ENCODE results near the gene HTRA3.

Gene HTRA3

DNA sequence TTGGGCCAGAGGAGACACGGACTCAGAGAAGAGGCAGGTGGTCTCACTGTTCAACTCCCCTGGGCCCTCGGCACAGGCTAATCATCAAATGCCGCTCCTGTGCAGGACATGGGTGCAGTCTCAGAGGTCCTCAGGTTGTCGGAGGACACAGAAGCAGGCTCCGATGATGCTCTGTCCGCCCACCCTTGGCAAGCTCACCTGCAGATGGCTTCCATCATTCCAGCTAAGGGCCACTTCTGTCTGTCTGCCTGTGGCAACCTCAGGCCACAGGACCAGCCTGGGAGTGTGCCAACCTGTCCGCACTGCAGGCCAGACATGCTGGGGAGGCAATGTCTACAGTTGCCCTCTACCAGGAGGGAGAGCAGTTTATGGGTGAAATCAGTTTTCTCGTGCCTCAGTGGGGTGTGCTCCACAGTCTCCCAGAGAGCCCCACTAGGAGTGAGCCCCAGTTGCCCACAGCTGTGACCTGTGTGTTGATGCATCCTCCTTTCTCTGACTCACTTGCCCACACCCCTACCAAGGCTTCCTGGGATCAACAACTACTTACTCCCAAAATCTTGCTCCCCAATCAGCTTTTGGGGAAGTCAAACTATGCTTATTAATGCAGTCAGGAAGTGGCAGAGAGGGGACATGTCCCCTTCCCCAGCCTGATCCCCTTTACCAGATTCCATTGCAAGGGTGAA, 55.9 kb downstream of the HTRA3 start:
- Histone ChIP-seq H3K4me3 (ENCODE audit: insufficient read depth, low read depth, low read length, poor library complexity, severe bottlenecking) (no peak overlapping the region), H3K27me3 (replicated peaks; ENCODE audit: control insufficient read depth, insufficient read depth, low read length, poor library complexity, severe bottlenecking) (no peaks in the 10 kb centered on the region), H3K27ac (ENCODE audit: insufficient read depth, low read length, poor library complexity, severe bottlenecking) (no peak overlapping the region), H3K9me3 (ENCODE audit: control insufficient read depth, low read length) (no peaks in the 10 kb centered on the region), H3K36me3 (ENCODE audit: control insufficient read depth, insufficient read depth, low read length) (no peaks in the 10 kb centered on the region), H3K4me1 (ENCODE audit: control insufficient read depth, insufficient read depth, low read length, poor library complexity, severe bottlenecking) (no peaks in the 10 kb centered on the region)
- no peak for DNase-seq

DNA sequence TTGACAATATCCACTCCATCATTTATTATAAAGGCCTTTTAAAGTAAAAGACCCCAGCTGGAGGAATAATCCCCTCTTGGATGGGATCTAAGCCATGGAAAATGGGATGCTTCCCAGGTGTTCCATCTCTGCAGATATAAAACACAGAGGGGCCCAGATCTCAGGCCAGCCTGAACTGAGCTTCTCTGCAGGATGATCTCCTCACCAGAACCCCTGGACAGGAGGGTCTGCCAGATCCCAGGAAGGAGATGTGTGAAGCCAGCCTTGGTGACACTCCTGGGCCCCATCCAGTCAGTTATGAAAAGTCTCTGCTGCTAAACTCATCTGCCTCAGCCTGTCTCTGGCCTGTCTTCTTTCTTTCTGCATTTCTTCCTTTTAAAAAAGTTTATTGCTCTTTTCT, 56.7 kb downstream of the HTRA3 start:
- no peak overlapping the region for H3K27ac ChIP-seq (ENCODE audit: insufficient read depth, low read length, poor library complexity, severe bottlenecking)
- no peak overlapping the region for H3K4me3 ChIP-seq (ENCODE audit: insufficient read depth, low read depth, low read length, poor library complexity, severe bottlenecking)
- no peaks in the 10 kb centered on the region for H3K4me1 ChIP-seq (ENCODE audit: control insufficient read depth, insufficient read depth, low read length, poor library complexity, severe bottlenecking)
- no peaks in the 10 kb centered on the region for H3K9me3 ChIP-seq (ENCODE audit: control insufficient read depth, low read length)
- DNase-seq, result no peak
- H3K36me3 ChIP-seq (ENCODE audit: control insufficient read depth, insufficient read depth, low read length), result no peaks in the 10 kb centered on the region
- no peaks in the 10 kb centered on the region for H3K27me3 ChIP-seq (replicated peaks; ENCODE audit: control insufficient read depth, insufficient read depth, low read length, poor library complexity, severe bottlenecking)

DNA sequence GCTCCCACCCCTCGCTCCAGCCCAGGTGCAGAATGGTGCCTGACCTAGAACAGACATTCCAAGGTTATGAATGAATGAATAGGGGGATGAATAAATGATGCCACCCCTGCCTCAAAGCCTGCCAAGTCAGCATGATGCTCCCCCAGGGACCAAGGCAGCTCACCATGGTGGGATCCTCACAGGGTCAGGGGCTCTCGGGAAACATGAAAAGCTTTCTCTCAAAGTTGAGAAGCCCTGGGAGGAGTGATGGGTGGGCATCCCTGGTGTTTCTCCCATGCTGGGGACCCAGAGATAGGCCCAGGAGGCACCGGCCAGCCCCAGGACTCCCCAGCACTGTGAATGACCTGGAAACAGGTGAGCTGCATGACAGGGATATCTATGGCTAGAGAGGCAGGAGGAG, 58.9 kb downstream of the HTRA3 start:
- Histone ChIP-seq H3K27me3 (replicated peaks; ENCODE audit: control insufficient read depth, insufficient read depth, low read length, poor library complexity, severe bottlenecking) (no peaks in the 10 kb centered on the region), H3K4me1 (ENCODE audit: control insufficient read depth, insufficient read depth, low read length, poor library complexity, severe bottlenecking) (no peaks in the 10 kb centered on the region)

DNA sequence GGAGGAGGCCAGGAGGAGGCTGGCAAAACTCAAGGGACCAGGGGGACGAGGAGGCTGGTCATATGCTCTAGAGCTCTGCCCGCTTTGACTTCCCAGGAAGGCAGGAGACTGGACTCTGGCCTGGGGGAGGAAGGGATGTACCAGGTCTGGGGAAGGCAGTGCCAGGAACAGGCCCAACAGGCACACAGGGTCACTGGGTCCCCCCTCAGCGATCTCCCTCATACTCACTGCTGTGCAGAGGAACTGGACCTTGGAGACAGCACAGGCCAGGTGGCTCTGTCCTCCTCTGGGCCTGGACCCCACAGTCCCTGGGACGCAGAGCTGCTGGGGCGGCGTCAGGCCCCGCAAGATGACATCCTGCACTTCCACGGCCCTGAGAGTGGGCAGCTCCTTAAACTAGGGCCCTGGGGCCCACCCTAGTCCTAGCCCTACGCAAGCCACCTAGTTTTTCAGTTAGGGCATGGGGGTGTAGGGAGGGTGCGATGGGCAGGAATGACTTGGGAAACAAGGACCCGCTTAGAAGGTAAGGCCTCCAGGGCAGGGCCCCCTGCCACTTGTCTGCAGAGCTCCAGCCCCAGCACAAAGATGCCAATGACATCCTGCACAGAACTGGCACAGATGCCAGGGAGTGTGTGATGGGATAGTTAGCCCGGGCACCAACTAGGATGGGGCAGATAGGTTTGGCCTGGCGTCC, 59.5 kb downstream of the HTRA3 start:
- no peaks in the 10 kb centered on the region for H3K36me3 ChIP-seq (ENCODE audit: control insufficient read depth, insufficient read depth, low read length)
- no peak for DNase-seq
- no peak overlapping the region for H3K27ac ChIP-seq (ENCODE audit: insufficient read depth, low read length, poor library complexity, severe bottlenecking)
- H3K4me3 ChIP-seq (ENCODE audit: insufficient read depth, low read depth, low read length, poor library complexity, severe bottlenecking), result no peak overlapping the region
- H3K4me1 ChIP-seq (ENCODE audit: control insufficient read depth, insufficient read depth, low read length, poor library complexity, severe bottlenecking), result no peaks in the 10 kb centered on the region
- H3K27me3 ChIP-seq (replicated peaks; ENCODE audit: control insufficient read depth, insufficient read depth, low read length, poor library complexity, severe bottlenecking), result no peaks in the 10 kb centered on the region
- no peaks in the 10 kb centered on the region for H3K9me3 ChIP-seq (ENCODE audit: control insufficient read depth, low read length)

More for the DNA sequence above, 58.9 kb downstream of the HTRA3 start:
- Histone ChIP-seq H3K9me3 (ENCODE audit: control insufficient read depth, low read length) (no peaks in the 10 kb centered on the region), H3K27ac (ENCODE audit: insufficient read depth, low read length, poor library complexity, severe bottlenecking) (no peak overlapping the region), H3K4me3 (ENCODE audit: insufficient read depth, low read depth, low read length, poor library complexity, severe bottlenecking) (no peak overlapping the region), H3K36me3 (ENCODE audit: control insufficient read depth, insufficient read depth, low read length) (no peaks in the 10 kb centered on the region)
- no peak for DNase-seq

DNA sequence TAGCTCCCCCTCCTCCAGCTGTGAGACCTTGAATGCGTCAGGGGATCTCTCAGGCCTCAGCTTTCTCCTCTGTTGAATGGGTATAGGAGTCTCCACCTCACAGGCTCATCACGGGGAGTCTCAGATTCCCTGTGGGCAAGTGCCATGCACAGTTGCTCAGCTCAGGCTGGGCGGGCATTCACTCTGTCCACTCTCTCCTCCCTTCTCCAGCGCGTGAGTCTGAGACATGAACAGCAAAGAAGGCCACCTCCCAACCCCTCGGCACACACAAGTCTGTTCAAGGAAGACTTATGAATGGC, 60.0 kb downstream of the HTRA3 start:
- no peak overlapping the region for H3K27ac ChIP-seq (ENCODE audit: insufficient read depth, low read length, poor library complexity, severe bottlenecking)
- H3K4me3 ChIP-seq (ENCODE audit: insufficient read depth, low read depth, low read length, poor library complexity, severe bottlenecking), result no peak overlapping the region
- no peak for DNase-seq
- H3K36me3 ChIP-seq (ENCODE audit: control insufficient read depth, insufficient read depth, low read length), result no peaks in the 10 kb centered on the region
- no peaks in the 10 kb centered on the region for H3K4me1 ChIP-seq (ENCODE audit: control insufficient read depth, insufficient read depth, low read length, poor library complexity, severe bottlenecking)
- no peaks in the 10 kb centered on the region for H3K9me3 ChIP-seq (ENCODE audit: control insufficient read depth, low read length)
- no peaks in the 10 kb centered on the region for H3K27me3 ChIP-seq (replicated peaks; ENCODE audit: control insufficient read depth, insufficient read depth, low read length, poor library complexity, severe bottlenecking)

DNA sequence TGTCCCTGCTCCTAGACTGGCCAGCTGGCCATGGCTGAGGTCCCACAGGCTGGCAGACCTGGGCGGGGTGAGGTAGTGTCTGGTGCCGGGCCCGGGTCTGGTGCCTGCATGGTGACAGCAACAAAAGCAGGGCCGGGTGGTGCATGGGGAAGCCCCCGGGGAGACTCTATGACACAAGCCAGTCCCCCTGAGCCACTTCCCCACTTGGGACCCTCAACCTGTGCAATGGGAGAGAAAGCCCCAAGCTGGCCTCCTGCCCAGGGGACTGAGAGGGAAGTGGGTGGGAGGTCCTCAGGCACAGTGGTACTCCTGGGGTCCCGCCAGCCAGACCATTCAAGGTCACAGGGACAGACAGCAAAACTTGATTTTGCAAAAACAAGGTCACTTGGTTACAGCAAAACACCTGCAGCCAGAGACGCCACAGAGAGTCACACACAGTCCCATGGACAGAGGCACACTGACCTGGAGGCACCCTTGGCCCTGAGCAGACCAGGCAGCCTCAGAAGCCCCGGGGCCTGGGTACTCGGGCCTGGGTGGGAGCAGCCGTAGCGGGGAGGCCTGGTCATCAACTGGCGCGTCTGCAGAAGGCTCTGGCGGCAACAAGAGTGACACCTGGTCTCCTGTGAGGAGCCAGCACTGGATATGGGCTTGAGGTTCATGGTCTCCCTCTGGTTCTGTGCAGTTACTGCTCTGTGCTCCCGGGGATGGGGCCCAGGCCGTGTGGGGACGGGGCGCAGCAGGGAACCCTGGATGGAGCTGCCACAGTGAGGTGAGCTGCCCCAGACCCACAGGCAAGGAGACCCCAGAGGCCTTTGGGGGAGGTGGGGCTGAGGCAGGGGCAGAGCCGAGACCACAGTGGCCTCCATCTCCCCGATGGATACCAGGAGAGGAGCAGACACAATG, 60.6 kb downstream of the HTRA3 start:
- H3K36me3 ChIP-seq (ENCODE audit: control insufficient read depth, insufficient read depth, low read length), result no peaks in the 10 kb centered on the region
- DNase-seq, result no peak
- no peak overlapping the region for H3K4me3 ChIP-seq (ENCODE audit: insufficient read depth, low read depth, low read length, poor library complexity, severe bottlenecking)
- no peaks in the 10 kb centered on the region for H3K27me3 ChIP-seq (replicated peaks; ENCODE audit: control insufficient read depth, insufficient read depth, low read length, poor library complexity, severe bottlenecking)
- no peak overlapping the region for H3K27ac ChIP-seq (ENCODE audit: insufficient read depth, low read length, poor library complexity, severe bottlenecking)
- no peaks in the 10 kb centered on the region for H3K9me3 ChIP-seq (ENCODE audit: control insufficient read depth, low read length)
- no peaks in the 10 kb centered on the region for H3K4me1 ChIP-seq (ENCODE audit: control insufficient read depth, insufficient read depth, low read length, poor library complexity, severe bottlenecking)

DNA sequence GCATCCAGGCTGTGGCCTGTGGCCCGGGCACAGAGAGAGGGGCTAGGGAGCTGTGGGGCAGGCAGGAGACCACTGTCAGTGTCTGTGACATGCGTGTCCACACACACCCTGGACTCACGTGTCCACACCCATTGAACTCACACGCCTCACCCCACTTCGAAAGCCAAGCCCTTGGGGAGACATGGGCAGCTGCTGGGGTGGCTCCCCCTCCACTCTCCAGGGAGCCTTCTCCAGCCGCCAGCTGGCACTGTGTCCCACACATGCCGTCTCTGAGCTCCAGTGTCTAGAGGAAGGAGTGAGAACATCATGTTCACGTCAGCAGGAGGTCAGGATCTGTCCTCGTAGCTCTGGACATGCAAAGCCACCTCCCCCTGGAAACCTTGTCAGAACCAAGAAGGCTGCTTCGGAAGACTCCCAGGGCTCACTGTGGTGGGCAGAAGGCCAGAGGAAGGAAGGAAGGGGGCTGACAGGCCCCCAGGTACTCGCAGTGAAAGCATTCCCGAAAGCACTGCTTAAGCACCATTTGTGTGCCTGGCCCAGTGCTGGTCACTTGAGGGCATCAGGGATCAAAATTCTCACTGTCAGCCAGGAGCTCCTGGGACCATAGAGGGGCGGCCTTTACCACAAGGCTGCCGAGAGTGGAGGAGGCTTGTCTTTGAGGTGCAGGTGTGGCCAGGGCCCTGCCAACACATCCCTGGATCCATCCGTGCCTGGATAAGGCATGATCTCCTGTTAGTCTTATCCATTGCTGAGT, 61.4 kb downstream of the HTRA3 start:
- H3K27me3 ChIP-seq (replicated peaks; ENCODE audit: control insufficient read depth, insufficient read depth, low read length, poor library complexity, severe bottlenecking), result no peaks in the 10 kb centered on the region
- no peak for DNase-seq
- no peak overlapping the region for H3K27ac ChIP-seq (ENCODE audit: insufficient read depth, low read length, poor library complexity, severe bottlenecking)
- H3K9me3 ChIP-seq (ENCODE audit: control insufficient read depth, low read length), result no peaks in the 10 kb centered on the region
- H3K4me3 ChIP-seq (ENCODE audit: insufficient read depth, low read depth, low read length, poor library complexity, severe bottlenecking), result no peak overlapping the region
- no peaks in the 10 kb centered on the region for H3K4me1 ChIP-seq (ENCODE audit: control insufficient read depth, insufficient read depth, low read length, poor library complexity, severe bottlenecking)
- H3K36me3 ChIP-seq (ENCODE audit: control insufficient read depth, insufficient read depth, low read length), result no peaks in the 10 kb centered on the region

DNA sequence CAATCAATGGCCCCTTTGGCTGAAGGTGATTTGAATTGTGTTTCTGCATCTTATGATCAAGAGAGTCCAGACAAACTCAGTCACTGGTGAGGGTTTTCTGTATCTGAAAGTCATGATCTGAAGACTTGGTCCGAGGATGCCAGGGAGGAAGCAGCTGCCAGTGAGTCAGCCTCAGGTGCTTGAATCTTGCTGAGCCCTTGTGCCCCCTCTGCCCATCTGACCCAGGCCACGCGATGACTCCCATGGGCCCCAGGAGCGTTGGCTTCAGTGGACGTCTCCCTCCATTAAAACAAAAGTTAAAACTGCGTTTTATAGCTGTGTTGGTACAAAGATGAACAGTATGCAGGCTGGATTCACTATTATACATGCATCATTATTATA, 62.0 kb downstream of the HTRA3 start:
- H3K27me3 ChIP-seq (replicated peaks; ENCODE audit: control insufficient read depth, insufficient read depth, low read length, poor library complexity, severe bottlenecking), result no peaks in the 10 kb centered on the region
- no peaks in the 10 kb centered on the region for H3K9me3 ChIP-seq (ENCODE audit: control insufficient read depth, low read length)
- no peak overlapping the region for H3K4me3 ChIP-seq (ENCODE audit: insufficient read depth, low read depth, low read length, poor library complexity, severe bottlenecking)
- no peaks in the 10 kb centered on the region for H3K4me1 ChIP-seq (ENCODE audit: control insufficient read depth, insufficient read depth, low read length, poor library complexity, severe bottlenecking)
- H3K27ac ChIP-seq (ENCODE audit: insufficient read depth, low read length, poor library complexity, severe bottlenecking), result no peak overlapping the region
- no peak for DNase-seq
- no peaks in the 10 kb centered on the region for H3K36me3 ChIP-seq (ENCODE audit: control insufficient read depth, insufficient read depth, low read length)

DNA sequence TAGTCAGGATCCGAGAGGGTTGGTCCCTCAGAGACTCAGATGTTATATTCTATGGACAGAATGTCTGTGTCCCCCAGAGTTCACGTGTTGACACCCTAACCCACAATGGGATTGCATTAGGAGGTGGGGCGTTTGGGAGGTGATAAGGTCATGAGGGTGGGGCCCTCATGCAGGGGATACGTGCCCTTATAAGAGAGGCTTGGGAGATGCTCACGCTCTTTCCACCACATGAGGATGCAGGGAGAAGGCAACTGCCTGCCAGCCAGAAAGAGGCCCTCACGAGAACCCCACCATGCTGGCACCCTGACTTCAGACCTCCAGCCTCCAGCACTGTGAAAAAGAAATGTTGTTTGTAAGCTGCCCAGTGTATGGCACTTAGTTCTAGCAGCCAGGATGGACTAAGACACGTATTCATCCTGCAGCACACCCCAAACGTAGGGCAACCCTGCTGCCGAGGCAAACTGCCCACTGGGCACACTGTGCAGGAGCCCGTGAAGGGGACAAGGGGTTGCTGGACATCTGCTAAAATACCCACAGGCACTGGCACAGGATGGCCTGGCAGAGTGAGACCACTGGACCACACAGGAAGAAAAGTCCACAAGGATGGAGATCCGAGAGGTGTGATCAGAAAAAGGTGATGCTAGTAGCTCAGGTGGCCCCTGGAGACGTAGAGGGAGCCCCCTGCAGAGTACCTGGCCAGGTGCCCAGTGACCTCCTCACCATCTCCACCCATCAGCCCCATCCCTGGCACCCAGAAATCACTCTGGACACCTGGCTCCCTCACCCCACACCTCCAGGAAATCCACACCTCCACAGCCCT, 62.7 kb downstream of the HTRA3 start:
- Histone ChIP-seq H3K9me3 (ENCODE audit: control insufficient read depth, low read length) (no peaks in the 10 kb centered on the region), H3K36me3 (ENCODE audit: control insufficient read depth, insufficient read depth, low read length) (no peaks in the 10 kb centered on the region), H3K4me3 (ENCODE audit: insufficient read depth, low read depth, low read length, poor library complexity, severe bottlenecking) (no peak overlapping the region), H3K27ac (ENCODE audit: insufficient read depth, low read length, poor library complexity, severe bottlenecking) (no peak overlapping the region), H3K4me1 (ENCODE audit: control insufficient read depth, insufficient read depth, low read length, poor library complexity, severe bottlenecking) (no peaks in the 10 kb centered on the region), H3K27me3 (replicated peaks; ENCODE audit: control insufficient read depth, insufficient read depth, low read length, poor library complexity, severe bottlenecking) (no peaks in the 10 kb centered on the region)
- no peak for DNase-seq
